Stimulated activated CD8-positive, alpha-beta memory T cell treated with anti-CD3 and anti-CD28 coated beads, Interleukin-4, amount 100 ng/mL, for 1 hour (primary cell): ENCODE measurements around the gene BID.

Experiments used
- DNase-seq, 2 donors: peaks; one replicate each; pipeline ENCODE4 v3.0.0-alpha.2; 2020; ENCODE audit warnings: low read depth in 2 of 2, low spot score in 1 of 2

Gene BID

DNA sequence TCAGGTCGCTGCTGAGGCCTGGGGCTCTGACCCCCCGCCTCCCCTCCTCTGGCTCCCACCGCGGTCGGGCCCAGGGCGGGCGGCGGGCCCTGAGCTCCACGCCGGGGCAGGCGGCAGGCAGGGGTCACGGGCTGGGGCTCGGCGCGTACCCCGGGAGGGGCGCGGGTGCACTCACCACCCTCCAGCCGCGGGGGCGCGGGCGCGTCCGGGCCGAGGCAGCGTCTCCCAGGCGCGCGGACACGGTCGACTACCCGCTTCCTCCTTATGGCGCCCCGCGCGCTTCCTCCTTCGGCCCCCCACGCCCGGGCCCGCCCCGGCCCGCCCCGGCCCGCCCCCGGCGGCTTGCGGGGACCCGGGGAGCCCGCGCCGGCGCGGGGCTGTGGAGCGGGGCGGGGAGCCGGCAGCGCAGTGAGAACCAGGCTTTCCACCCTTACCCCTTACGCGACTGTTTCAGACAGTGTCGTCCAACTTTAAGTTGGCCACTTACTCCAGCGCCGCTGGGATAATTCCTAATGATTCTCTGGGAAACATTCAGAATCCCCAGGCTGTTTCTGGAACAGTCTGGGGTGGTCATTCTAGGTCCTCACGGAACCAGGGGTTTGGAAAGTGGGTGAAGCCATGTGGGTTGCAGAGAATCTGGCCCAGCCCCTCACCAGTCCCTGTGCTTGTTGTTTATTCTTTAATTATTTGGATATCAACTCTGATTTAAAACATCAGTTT is at the start of gene BID:
BID (minus strand) TSS at position 264 of the 720 bp plus-strand sequence. CDS start 24,353 bp downstream, outside the sequence.
- no peak for DNase-seq

DNA sequence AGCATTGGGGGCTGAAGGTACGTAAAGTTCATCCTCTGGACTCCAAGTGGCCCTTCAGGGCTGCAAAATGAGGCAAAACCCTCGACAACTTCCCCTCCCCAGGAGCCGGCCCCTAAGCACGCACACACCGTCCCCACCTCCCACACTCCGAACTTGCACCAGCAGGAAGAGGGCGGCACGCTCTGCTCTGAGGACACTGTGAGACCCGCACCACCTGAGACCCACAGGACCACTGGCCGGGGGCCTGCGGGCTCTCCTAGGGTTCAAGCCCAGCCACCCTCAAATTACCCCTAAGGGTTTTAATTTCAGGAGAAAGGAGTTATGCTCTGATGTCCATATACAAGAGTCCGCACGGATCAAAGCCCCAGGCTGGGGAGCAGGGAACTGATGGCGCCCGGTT is 49.7 kb upstream of the BID start:
- no peak for DNase-seq

DNA sequence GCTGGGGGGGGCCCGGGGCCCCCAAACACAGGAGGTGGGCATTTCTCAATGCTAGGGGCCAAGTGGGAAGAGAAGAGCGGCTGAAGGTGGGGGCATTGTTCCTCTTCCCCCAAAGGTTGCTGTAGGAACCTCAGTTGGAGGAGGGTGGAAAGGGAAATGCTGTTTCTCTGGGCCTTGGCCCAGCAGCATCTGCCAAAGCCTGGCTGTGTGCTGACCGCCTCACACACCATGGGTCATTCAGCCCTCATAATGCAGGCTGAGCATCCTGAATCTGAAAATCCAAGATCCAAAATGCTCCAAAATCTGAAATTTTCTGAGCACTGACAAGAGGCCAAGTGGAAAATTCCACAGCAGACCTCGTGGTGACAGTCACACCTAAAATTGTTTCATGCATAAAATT is 49.0 kb upstream of the BID start:
- DNase-seq = no peak

DNA sequence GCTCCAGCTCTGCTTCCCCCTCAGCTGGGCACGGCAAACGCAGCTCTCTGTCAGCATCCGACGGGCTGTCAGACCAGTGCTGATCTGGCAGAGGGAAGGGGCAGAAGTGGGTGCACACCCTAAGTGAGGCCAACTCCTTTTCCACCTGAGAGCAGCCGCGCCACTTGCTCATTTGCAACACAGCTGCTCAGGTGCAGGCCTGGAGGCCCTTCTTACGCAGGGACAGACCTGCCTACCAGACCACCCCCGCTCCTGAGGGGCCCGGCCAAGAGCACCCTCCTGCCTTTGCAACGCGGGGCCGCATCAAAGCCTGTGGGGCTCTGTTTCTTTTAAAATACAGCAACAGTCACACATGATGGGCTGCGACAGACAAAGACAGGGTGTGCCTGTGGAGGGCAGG is 47.8 kb upstream of the BID start:
- no peak for DNase-seq

DNA sequence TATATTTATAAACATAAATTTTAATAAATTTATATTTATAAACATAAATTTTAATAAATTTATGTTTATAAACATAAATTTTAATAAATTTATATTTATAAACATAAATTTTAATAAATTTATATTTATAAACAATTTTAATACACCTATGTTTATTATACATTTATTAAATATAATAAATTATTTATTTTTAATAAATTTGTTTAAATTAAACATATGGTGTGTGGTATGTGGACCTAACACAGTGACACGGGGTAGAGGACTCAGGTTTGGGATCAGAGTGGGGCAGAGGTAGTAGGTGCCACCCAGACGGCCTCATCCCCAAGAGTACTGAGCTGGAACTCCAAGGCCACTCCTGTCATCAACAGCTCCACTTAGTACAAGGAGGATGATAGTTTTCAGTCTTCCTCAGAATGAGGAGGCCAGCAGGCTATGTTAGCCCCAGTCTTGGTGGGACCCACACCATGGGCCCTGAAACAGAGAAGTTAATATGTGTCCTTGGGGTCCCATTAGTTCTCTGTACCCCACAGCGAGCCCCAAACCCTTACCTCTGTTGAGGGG is 46.7 kb upstream of the BID start:
- no peak for DNase-seq

DNA sequence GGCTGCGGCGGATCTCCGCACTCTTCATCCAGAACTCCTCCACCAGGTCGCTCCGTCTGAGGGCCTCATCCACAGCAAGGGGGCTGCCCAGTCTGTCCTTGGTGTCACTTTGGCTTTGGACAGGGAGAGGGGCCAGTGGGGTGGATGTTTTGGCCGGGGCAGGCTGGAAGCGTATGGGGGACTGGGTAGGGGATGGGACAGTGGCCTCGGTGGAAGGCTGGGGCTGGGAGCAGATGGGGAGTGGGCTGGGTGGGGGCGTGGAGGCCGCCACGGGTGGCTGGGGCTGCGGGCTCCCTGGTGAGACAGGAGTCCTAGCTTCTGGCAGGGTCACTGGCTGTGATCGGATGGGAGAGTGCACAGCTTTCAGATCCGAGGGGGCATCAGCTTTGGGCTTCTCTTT is 44.4 kb upstream of the BID start:
- DNase-seq = no peak

DNA sequence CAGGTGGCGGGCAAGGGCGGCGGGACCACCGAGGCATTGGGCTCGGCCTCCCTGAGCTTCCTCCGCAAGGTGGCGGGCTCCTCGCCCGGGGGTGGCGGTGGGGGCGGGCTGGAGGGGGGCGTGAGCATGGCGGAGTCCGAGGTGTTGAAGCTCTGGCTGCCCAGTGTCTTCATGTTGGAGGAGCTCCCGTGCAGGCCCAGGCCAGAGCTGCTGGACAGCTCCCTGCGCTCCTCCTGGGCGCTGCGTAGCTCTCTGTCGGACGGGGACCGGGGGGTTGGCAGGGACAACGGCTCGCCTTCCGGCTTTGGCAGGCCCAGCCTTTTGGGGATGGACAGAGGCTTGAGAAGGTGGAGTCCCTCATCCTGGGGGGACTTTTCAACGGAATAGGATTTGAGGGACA is 43.9 kb upstream of the BID start:
- DNase-seq = no peak

DNA sequence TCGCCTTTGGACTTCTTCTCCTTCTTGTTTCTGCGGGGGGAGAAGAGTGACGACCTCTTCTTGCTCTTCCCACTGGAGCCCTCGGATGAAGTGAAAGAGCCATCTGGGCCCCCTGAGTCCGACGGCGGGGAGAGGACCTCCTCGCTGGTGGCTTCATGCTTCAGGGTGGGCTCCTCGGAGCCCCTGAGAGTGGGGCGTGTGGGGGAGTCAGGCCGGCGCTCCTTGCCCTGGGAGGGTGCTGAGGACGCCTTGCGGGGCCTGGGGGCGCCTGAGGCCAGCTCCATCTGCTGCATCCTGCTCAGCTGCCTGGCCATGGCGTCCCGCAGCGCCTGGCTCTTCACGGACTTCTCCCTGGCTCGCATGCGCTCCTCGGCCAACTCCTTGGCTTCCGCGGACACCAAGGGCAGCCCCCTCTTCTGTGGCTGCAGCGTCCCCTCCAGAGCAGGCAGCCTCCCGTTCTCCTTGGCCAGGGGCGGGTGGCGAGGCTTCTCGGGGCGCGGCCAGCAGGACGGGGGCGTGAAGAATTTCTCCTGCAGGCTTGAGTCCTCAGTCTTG is 43.3 kb upstream of the BID start:
- DNase-seq = no peak

DNA sequence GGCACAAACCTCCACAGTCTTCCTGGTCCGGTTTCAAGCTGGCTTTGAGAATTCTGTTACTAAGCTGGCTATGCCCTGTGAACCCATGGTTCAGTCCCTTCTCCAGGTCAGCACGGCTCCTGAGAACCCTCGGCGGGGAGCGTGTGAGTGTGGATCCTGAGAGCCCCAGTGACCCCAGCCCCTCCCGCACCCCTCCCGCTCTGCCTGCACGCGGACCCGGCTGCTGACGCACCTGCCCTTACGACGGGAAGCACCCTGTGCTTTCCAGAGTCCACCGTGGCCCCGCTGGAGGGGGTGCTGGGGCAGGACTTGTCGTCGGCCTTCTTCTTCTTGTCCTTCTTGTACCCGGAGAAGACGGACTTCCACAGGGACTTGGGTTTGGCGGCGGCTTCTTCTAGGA is 42.8 kb upstream of the BID start:
- DNase-seq = no peak

DNA sequence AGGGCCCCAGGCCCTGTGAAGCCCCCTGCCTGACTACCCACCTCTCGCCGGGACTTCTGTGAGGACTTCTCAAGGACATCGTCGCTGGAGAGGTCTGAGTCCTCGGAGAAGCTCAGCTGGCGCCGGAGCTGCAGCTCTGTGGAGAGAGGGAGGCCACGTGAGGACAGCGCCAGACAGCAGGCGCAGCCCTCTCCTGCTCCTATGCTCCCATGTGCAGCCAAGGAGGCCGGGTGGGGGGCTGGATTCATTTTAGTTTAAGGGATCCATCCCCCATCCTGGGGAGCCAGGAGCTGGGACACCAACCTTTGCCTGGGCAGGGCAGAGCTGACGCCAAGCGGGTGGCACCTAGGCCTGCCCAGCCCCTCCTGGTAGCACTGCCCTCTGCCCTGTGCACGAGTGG is 42.4 kb upstream of the BID start:
- no peak for DNase-seq

DNA sequence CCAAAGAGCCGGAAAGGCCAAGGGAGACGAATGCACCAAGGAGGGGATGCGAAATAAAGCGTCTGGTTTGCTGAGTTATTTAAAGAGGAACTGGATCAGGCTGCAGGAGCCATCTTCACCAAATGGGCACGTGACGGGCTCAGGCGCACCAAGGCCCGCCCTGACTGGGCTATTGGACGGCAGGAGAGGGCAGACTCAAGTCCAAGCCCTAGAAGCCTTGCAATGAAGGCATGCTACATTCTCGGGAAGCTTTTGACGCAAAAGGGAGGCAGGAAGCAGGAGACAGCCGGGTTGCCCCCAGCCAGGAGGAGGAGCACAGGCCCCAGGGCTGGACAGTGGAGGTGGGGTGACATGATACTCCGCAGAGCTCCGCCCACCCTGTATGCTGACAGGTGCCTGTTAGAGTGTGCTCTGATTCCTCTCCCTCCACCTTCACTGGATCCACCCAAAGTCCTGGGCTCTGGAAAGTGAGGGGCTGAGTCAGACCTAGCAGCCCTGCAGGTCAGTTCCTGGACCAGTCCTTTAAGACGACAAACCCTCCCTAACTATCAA is 41.5 kb upstream of the BID start:
- no peak for DNase-seq

DNA sequence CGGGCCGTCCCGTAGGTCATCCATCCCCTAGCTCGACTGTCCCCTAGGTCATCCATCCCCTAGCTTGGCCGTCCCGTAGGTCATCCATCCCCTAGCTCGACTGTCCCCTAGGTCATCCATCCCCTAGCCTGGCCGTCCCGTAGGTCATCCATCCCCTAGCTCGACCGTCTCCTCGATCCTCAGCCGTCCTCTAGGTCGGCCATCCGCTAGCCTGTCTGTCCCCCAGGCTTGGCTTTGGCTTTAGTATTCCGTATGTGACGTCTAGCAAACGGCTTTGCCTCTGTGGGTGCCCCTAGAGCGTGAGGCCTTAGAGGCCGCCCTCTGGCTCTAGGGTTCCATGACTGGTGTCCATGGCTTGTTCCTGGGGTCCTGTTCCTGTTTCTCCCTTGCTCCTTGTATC is 40.6 kb upstream of the BID start:
- DNase-seq = no peak

DNA sequence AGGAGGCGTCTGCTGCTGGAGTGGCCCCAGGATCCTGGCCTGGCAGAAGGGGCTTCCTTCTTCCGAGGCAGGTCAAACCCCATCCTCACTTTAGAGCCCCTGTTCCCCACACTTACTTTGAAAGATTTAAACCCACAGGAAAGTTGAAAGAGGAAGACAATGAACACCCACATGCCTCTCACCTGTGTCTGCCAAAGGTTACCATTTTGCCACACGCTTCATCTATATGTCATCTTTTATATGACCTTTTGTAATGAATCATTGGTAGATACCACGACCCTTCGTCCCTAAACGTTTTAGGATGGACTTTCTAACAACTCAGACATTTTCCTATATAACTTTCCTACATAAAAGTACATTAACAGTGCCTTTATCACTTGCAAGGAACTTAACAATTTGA is 39.8 kb upstream of the BID start:
- no peak for DNase-seq

DNA sequence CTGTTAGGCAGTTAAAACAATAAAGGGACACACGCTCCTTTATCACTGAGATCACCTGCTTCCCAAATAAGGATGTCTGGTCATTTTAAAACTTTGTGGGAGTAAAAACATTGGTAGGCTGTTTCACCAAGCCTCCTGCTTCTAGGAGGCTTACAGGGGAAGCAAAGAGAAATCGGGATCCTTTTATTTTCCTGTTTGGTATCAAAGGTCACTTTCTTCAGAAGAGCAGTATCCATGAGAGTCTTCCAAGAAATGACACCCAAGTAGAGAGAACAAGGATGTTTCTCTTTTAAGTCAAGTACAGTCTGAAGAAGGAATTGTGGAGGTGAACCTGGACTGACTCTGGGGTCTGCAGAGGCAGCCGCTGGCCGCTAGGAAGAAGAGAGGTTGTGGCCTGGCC is 36.9 kb upstream of the BID start:
- DNase-seq = no peak

DNA sequence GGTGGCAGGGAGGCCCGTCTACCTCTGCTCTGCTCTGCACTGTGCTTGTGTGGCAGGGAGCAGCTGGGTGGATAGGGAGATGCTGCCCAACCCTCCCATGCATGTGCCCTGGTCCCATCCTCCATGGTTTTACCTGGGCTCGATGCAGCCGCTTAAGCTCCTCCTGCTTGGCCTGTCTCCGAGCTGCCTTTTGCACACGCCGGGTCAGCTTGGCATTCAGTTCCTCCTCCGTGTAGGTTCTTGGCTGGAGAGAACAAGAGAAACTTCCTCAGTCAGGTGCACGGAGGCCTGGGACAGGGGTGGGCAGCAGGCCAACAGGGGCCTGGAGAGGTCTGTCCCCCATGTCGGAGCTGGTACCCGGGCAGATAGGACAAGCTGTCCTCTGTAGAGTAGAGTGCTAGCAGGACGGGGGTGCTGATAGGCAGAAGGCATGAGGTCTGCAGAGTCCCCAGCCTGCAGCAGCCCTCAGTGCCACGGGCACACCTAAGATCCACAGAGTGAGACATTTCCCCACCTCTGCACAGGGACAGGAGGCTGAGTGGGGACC is 36.4 kb upstream of the BID start:
- no peak for DNase-seq

DNA sequence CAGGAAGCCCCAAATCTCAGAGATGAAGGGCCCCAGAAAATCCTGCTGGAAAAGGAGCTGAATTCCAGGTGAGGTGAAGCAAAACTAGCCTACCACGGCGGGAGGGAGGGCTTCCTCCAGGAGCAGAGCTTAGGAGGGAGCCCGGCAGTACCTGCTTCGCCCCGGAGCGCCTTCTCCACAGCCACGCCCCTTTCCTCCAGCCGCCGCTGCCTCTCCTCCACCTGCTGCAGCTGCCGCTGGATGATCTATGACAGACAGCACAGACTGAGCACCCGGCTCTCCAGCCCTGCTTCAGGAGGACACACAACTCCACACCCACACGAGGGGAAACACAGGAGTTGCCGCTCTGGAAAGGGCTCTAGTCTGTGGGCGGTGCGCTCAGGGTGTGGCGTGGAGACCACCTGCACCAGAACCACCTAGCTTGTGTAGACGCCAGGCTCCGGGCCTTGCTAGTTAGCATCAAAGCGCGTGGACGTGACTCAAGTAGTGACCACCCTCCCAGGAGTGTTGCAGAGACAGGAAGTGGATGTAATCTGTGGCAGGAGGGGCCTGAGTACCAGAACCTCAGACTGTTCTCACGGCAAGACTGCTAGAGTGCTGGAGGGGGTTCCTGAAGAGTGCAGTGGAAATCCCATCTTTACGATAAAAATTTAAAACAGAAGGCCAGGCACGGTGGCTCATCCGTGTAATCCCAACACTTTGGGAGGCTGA is 34.6 kb upstream of the BID start:
- DNase-seq = no peak

DNA sequence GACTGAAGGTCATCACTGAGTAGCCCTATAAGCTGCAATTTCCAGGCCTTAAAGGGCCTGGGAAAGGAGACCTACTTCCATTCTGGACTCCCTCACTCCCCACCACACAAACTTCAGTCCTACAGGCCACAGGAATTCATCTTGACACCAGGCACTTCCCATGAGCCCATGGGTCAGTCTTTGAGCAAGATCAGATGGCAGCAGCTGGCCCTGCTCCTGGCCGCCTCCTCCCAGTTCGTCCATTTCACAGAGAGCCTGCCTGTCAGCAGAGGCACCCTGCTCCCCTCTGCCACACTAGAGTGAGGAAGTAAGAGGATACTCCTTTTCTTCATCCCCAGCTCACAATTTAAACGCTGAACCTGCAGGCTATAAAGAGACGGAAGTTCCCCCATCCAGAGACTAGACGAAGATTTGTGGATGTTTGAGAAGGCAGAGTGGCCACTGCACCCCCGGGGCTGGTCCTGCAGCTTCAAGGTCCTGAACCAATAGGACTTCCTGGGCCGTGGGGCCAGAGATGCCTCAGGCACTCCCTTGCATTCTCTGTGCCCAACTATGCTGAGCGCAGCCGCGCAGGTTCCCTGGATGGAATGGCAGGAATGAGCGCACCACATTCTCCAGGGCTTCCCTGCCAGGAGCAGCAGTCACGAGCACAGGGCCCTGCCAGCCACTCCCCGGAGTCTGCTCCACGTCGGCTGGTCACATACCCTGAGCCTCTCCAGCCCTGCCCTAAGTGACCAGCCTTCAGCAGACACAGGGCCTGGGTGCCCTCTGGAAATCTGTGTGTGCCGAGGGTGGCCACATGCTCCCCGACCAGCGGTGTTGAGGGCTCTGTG is 33.5 kb upstream of the BID start:
- no peak for DNase-seq

DNA sequence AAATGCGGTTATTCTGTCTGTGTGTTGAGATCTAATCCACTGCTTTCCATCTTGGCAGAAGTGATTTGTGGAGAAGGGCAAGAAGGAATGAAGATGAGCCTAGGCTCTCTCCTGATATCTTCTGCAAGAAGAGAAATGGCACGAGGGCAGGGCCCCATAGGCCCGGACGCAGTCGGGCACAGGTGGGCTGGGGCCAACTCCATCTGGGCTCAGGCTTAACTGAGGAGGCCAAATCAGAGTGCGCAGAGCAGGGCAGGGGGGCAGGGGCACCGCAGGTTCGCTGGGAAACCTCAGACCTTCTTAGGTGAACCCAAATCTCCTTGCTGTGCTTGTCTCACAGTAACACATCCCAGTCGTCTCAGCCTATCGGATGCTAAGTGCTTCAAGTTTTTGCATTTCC is 32.8 kb upstream of the BID start:
- no peak for DNase-seq

DNA sequence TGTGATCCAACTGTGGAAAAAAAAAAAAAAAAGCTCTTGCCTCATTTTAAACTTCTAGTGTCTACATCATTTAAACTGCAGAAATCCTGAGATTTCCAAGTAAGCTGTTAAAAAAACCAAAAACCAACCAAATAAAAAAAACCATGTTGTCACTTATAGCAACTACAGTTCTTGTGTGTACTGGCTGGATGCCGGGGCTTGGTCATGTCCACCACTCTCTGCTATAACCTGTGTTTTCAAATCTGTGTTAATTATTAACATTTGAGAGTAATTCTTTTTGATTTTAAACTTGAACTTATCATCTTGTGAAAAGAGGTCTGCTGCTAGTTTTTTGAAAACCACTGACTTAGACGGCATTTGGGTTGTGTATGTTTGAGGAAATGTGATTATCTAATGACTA is 32.2 kb upstream of the BID start:
- no peak for DNase-seq

DNA sequence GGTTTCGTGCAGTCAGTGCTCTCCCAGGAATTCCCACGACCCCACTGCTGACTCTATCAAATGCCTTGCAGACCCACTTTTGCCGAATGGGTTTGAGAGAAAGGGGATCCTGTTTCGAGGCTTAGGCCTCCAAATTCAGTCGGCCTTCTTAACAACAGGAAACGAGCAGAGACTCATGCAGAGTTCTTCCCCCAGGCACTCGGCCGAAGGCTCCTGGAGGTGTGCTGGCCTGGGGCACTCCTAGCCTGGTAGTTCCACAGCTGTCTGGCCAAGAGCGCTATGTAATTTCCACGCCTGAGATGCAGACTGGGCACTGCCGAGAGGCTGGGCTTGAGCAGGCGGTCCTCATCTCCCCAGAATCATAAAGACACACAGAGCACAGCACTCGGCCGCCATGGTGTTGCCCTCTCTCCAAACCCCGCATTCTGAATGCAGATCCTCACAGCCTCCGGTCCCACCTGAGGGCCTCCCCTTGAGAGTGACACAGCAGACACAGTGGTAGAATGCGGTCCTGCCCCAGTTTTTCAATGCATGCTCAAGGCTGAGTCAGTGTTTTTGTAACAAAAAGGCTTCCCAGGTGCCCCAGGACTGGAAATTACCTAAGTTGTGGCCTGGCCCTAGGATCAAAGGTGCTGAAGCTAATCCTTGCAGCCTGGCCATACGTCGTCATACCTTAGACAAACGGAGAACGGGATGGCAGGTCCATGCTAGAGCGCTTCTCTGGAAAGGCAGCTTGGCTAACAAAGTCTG is 30.2 kb upstream of the BID start:
- DNase-seq = no peak
